ENCODE data around the gene CHRNG. TPM values are rescaled to one million over a fixed set of nuclear protein-coding genes. Genes with fewer than 3 reads are reported as not detected.
"Not testable (repeated sequence)": the region's sequence is repeated elsewhere in the genome, so short reads cannot be mapped to it uniquely, and the experiment has no call there.

Gene CHRNG
- total RNA-seq, 2 donors from 2014 or later: not detected

DNA sequence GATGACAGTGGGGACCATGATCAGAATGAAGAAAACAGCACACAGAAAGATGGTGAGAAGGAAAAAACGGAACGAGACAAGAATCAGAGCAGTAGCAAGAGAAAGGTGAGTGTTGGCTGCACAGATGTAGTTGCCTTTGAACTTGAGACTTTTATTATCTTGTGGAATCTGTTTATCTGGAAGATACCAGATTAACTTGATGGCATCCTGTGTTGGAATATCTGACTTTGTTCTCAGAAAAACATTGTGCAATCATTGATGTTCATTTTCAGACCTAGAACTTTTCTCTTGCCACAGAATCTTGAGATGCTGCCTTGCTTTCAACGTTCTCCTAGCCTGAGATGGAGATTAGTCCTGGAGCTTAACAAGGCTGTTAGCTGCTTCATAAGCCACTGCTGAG, 16.9 kb downstream of the CHRNG start:
- Mint-ChIP-seq H3K4me1 (peaks cover 45% of the 10 kb centered on the region), H3K27me3 (no peaks in the 10 kb centered on the region), H3K9me3 (no peaks in the 10 kb centered on the region), H3K4me3 (no peak overlapping the region), H3K27ac (peak overlapping the region; percentile 21), H3K36me3 (ENCODE audit: low read depth) (peaks cover 97% of the 10 kb centered on the region)
- no peak for ATAC-seq (replicated peaks)

DNA sequence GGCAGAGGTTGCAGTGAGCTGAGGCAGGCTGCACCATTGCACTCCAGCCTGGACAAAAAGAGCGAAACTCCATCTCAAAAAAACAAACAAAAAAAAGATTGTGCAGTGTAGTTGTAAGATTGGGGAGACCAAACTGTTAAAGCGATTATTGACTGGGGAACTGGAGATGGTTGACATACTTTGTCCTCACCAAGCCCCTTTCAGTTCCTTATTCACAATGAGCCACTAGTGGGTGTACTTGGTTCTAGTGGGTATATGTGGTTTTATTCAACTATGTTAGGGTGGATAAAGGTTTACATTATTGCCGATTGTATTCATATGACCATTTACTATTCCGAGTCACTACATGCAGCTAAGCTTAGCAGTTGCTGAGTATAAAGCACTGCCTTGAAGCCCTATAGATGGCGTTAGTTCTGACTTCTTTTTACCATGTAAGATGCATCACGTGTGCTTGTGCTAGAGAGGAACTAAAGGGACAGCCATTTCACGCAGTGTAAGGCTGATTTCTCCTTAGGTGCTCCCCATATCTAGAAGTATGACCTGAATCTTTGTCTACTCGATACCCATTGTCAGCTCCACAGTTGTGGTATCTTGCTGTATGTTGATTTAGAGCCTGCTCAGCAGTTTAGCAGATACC, 23.1 kb downstream of the CHRNG start:
- peaks cover 3% of the 10 kb centered on the region for H3K4me1 Mint-ChIP-seq
- H3K9me3 Mint-ChIP-seq: no peaks in the 10 kb centered on the region
- no peak overlapping the region for H3K27ac Mint-ChIP-seq
- H3K27me3 Mint-ChIP-seq: no peaks in the 10 kb centered on the region
- H3K4me3 Mint-ChIP-seq: no peak overlapping the region
- peaks cover 98% of the 10 kb centered on the region for H3K36me3 Mint-ChIP-seq (ENCODE audit: low read depth)
- ATAC-seq (replicated peaks): no peak

DNA sequence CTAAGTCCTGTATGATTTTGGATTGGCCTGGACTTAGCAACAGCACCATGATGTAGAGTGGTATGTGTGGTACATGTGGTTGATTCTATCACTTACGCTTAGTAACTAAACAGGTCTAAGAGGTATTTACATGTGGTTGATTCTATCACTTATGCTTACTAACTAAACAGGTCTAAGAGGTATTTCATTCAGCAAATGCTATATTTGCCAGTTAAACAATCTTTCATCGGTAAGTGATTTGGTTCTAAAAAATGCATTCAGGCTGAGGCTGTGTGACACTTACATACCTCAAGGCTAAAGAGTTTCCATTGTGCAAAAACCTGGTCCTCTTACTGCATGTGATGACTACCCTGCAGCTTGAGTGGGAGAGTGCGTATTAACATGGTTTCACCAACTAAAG, 24.1 kb downstream of the CHRNG start:
- no peaks in the 10 kb centered on the region for H3K9me3 Mint-ChIP-seq
- no peak overlapping the region for H3K27ac Mint-ChIP-seq
- H3K4me3 Mint-ChIP-seq: no peak overlapping the region
- ATAC-seq (replicated peaks): no peak
- peaks cover 98% of the 10 kb centered on the region for H3K36me3 Mint-ChIP-seq (ENCODE audit: low read depth)
- H3K27me3 Mint-ChIP-seq: no peaks in the 10 kb centered on the region
- peaks cover 5% of the 10 kb centered on the region for H3K4me1 Mint-ChIP-seq

DNA sequence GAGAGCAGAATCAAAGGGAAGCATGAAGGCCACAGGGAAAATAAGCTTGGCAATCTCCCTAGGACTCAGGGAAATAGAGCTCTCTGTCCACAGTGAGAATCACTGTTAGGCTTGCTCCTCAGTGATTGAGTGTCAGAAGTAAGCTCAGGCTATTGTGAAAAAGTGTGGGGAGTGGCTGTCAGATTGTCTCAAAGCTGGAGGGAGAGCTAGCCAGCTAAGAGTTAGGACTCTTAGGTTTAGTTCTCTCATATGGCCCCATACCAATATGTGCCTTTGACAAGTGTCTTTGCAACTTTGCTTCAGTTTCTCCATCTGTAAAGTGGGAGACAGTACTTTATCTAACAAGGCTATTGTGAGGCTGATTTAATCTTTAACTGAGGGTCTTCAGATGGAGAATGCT, 28.2 kb downstream of the CHRNG start:
- Mint-ChIP-seq H3K27ac (peak overlapping the region; percentile 46), H3K36me3 (ENCODE audit: low read depth) (peaks cover 100% of the 10 kb centered on the region), H3K4me1 (peaks cover 5% of the 10 kb centered on the region), H3K4me3 (no peak overlapping the region), H3K9me3 (no peaks in the 10 kb centered on the region), H3K27me3 (no peaks in the 10 kb centered on the region)
- ATAC-seq (replicated peaks): no peak

DNA sequence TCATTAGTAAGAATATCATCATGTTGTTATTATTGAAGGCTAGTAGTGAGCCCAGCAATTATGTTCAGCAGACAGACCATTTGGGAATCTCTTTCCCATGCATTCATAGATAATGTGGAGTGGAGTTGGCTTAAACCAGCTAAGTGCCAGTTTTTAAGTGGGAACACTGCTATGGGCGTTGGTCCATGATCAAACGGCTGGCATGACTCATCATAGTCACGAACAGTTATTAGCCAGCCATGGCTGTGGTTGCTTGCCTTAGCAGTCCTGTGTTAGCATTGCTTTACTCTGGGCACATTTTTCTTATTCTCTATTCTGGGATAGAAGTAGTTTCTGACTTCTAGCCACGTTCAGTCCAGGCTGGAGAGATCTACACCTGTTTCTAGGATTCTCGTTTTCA, 28.7 kb downstream of the CHRNG start:
- no peak for ATAC-seq (replicated peaks)
- peaks cover 5% of the 10 kb centered on the region for H3K4me1 Mint-ChIP-seq
- H3K36me3 Mint-ChIP-seq (ENCODE audit: low read depth): peaks cover 100% of the 10 kb centered on the region
- peak overlapping the region; percentile 46 for H3K27ac Mint-ChIP-seq
- H3K9me3 Mint-ChIP-seq: no peaks in the 10 kb centered on the region
- H3K4me3 Mint-ChIP-seq: no peak overlapping the region
- no peaks in the 10 kb centered on the region for H3K27me3 Mint-ChIP-seq

DNA sequence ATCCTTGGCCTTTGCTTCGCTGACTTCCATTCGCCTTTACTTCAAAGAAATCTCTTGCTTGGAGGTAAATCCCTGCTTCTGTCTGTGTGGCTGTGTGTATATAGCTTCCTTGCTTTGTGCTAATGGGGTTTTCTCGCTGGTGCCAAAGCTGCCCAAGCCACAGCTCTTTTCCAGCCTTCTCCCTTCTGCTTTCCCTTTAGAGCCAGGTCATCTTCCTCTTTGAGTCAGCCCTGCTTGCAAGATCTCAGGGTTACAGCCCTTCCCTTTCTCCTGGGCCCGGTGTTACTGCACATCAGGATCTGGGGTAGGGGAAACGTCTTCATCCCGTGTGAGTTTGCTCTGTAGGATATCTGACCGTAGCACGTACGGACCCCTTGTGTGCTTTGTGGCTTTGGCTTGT, 30.0 kb downstream of the CHRNG start:
- Mint-ChIP-seq H3K36me3 (ENCODE audit: low read depth) (peaks cover 100% of the 10 kb centered on the region), H3K4me1 (peaks cover 5% of the 10 kb centered on the region), H3K27ac (no peak overlapping the region), H3K9me3 (no peaks in the 10 kb centered on the region), H3K4me3 (no peak overlapping the region), H3K27me3 (no peaks in the 10 kb centered on the region)
- no peak for ATAC-seq (replicated peaks)

DNA sequence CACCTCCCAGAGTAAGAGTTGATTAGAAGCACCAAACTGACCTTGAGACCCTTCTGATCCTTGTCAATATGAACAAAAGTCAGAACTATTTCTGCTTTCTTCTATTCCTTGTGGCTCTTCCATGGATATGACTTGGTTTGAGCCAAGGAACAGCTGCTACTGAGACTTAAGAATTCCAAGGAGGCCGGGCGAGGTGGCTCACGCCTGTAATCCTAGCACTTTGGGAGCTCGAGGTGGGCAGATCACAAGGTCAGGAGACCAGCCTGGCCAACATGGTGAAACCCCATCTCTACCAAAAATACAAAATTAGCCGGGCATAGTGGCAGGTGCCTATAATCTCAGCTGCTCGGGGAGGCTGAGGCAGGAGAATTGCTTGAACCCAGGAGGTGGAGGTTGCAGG, 31.0 kb downstream of the CHRNG start:
- H3K9me3 Mint-ChIP-seq; H3K27me3 Mint-ChIP-seq; H3K4me3 Mint-ChIP-seq; H3K4me1 Mint-ChIP-seq; H3K27ac Mint-ChIP-seq; ATAC-seq (replicated peaks): not testable (repeated sequence)
- peaks cover 100% of the 10 kb centered on the region for H3K36me3 Mint-ChIP-seq (ENCODE audit: low read depth)

DNA sequence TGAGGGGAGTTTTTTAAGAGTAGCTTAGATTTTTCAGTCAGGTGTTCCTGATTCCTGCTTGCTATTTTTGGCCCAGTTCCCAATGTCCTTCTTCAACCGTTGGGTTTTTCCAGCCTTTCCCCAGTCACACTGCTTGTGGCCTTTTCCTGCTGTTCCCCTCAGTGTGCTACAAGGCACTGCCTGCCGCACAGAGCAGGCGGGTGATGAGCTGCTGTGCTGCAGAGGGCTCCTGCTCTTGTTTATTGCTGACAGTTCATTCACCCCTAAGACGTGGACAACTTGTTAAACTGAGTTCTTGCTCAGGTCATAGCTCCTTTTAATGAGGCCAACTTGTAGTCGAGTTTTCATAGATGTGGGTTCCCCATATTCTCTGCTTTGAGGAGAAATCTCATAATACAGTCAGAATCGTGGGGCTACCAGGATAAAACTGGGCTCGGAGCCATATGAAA, 31.6 kb downstream of the CHRNG start:
- no peaks in the 10 kb centered on the region for H3K27me3 Mint-ChIP-seq
- H3K4me3 Mint-ChIP-seq: no peak overlapping the region
- no peaks in the 10 kb centered on the region for H3K9me3 Mint-ChIP-seq
- H3K27ac Mint-ChIP-seq: no peak overlapping the region
- H3K36me3 Mint-ChIP-seq (ENCODE audit: low read depth): peaks cover 98% of the 10 kb centered on the region
- peaks cover 5% of the 10 kb centered on the region for H3K4me1 Mint-ChIP-seq
- ATAC-seq (replicated peaks): no peak

DNA sequence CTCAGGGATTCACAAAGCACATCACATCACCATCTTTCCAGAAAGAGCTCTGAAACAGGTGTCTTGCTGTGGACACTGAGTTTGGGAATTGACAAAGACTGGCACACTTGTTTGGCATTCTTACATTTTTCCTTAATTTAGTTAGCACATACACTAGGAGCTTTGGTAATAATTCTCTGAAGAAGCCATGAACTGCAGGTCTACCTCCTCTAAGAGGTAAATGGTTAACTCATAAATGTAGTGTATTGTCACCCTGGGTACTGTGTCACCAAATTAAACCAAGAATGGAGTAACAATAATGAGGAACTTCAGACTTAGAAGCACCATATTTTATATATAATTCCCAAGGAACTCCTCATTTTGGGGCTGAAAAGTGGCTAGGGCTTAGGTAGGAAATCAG, 33.5 kb downstream of the CHRNG start:
- H3K27ac Mint-ChIP-seq: no peak overlapping the region
- no peak for ATAC-seq (replicated peaks)
- H3K27me3 Mint-ChIP-seq: no peaks in the 10 kb centered on the region
- H3K9me3 Mint-ChIP-seq: no peaks in the 10 kb centered on the region
- no peak overlapping the region for H3K4me3 Mint-ChIP-seq
- peaks cover 98% of the 10 kb centered on the region for H3K36me3 Mint-ChIP-seq (ENCODE audit: low read depth)
- H3K4me1 Mint-ChIP-seq: no peaks in the 10 kb centered on the region

DNA sequence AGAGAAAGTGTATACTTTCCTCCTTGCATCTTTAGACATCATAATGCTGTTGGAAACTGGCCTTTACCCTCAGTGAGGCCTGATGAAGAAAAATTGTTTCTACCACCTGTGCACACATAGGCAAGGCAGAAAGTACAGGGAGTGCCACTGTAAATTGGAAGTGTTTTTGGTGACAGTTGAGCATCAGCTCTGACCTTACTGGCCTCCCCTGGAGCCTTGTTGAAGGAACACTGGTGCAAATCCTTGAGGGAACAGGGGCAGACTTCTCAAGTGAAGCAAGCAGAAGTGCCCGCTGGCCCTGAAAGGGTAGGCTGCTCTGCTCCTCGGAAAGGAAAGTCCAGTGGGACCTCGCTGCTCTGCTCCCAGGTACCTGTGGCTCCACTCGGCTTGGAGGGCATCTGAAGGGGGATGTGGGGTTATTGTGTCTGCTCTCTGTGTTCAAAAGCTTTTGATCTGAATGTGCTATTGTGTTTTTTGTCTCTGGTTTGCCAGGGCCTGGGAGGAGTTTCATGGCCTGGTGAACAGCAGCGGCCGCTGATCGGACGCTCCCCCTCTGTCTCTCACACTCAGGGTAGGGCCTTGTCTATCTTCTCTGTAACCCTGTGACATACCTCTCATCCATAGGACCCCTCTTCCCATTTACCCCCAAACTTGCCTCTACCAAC, 34.4 kb downstream of the CHRNG start:
- no peak for ATAC-seq (replicated peaks)
- Mint-ChIP-seq H3K27ac (no peak overlapping the region), H3K4me1 (no peaks in the 10 kb centered on the region), H3K27me3 (no peaks in the 10 kb centered on the region), H3K4me3 (no peak overlapping the region), H3K9me3 (no peaks in the 10 kb centered on the region), H3K36me3 (ENCODE audit: low read depth) (peaks cover 98% of the 10 kb centered on the region)

DNA sequence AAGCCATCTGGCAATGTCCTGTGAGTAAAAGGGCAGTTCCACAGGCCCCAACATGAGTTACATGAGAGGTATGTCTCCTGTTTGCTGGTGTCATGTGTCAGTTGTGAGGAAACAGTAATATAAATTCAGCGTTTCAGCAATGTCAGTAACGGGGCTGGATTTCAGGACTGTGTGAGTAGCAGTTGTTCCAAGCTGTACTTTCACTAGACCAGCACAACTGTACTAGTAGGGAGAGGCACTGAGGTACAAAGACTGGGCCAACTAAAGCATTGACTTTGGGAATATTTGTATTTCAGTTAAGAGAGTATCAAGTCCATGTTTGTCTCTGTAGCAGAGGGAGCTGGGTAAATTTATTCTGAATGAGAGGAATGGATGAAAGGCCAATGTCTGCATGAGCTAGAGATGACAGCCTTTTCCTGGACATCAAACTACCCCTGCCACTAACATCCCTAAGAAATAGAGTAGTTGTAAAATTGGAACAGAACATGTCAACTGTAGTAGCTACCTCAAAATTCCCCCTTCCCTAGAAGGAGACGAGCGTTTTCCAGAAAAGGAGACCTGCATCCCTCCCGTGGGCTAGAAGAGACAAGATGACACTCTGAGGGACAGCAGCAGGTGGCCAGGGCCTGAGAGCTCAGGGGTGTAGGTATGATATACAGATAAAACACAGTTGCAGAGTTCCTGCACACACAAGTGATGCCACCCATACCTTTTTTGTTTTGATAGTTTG, 35.3 kb downstream of the CHRNG start:
- Mint-ChIP-seq H3K27me3 (no peaks in the 10 kb centered on the region), H3K4me3 (no peak overlapping the region), H3K27ac (no peak overlapping the region), H3K9me3 (no peaks in the 10 kb centered on the region), H3K36me3 (ENCODE audit: low read depth) (peaks cover 88% of the 10 kb centered on the region), H3K4me1 (no peaks in the 10 kb centered on the region)
- no peak for ATAC-seq (replicated peaks)

DNA sequence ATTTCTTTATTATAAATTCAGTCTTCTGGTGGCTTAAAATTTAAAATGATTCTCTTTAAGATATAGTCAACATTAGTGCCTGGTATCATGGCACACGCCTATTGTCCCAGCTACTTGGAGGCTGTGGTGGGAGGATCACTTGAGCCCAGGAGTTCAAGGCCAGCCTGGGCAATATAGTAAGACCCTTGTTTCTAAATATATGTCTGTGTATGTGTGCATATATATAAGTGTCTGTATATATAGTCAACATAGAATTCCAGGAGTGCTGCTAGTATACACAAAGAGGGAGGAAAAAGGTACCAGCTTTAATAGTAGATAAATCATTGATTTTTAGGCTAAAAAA, 35.9 kb downstream of the CHRNG start:
- no peaks in the 10 kb centered on the region for H3K4me1 Mint-ChIP-seq
- H3K36me3 Mint-ChIP-seq (ENCODE audit: low read depth): peaks cover 84% of the 10 kb centered on the region
- H3K4me3 Mint-ChIP-seq: no peak overlapping the region
- no peak overlapping the region for H3K27ac Mint-ChIP-seq
- no peaks in the 10 kb centered on the region for H3K9me3 Mint-ChIP-seq
- ATAC-seq (replicated peaks): no peak
- no peaks in the 10 kb centered on the region for H3K27me3 Mint-ChIP-seq

DNA sequence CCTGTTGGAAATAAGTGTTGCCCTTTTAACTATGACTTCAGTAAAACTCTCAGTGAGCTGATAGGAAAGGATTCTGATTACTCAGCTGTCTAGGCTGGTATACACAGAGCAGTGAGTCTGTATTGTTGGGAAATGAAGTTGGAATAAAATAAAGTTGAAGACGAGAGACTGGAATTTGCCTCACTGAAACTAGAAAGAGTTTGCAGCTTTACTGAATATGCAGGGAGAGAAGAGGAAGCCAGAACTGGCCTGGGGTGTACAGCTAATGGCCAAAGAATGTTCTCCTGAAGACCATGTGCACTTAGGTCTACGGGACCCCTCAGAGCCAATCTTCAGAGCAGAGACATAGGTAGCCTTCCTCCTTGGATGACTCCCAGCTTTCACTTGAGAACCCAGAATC, 37.5 kb downstream of the CHRNG start:
- H3K4me3 Mint-ChIP-seq: no peak overlapping the region
- H3K9me3 Mint-ChIP-seq: no peaks in the 10 kb centered on the region
- no peaks in the 10 kb centered on the region for H3K27me3 Mint-ChIP-seq
- H3K27ac Mint-ChIP-seq: peak overlapping the region; percentile 74
- ATAC-seq (replicated peaks): no peak
- peaks cover 5% of the 10 kb centered on the region for H3K4me1 Mint-ChIP-seq
- peaks cover 84% of the 10 kb centered on the region for H3K36me3 Mint-ChIP-seq (ENCODE audit: low read depth)

DNA sequence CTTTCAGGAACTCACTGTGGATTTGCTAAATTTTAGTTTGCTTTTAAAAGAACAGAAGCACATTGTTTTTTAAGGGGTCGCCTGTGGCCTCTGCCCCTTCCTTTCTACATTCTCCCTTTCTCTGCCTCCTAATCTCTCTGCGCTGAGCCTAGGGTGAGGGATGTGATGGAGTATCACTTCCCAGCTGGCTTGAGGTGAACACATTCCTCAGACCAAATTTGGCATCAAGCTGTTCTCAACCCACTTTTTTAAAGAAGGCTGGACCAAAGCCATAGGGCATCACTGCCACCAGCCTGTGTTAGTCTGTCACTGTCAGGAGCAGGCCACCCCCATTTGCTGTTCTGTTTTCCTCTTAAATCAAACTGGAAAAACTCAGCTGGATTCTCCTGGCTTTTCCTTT, 38.3 kb downstream of the CHRNG start:
- H3K36me3 Mint-ChIP-seq (ENCODE audit: low read depth): peaks cover 84% of the 10 kb centered on the region
- H3K4me1 Mint-ChIP-seq: peaks cover 5% of the 10 kb centered on the region
- no peaks in the 10 kb centered on the region for H3K27me3 Mint-ChIP-seq
- ATAC-seq (replicated peaks): no peak
- H3K9me3 Mint-ChIP-seq: no peaks in the 10 kb centered on the region
- H3K4me3 Mint-ChIP-seq: no peak overlapping the region
- no peak overlapping the region for H3K27ac Mint-ChIP-seq

DNA sequence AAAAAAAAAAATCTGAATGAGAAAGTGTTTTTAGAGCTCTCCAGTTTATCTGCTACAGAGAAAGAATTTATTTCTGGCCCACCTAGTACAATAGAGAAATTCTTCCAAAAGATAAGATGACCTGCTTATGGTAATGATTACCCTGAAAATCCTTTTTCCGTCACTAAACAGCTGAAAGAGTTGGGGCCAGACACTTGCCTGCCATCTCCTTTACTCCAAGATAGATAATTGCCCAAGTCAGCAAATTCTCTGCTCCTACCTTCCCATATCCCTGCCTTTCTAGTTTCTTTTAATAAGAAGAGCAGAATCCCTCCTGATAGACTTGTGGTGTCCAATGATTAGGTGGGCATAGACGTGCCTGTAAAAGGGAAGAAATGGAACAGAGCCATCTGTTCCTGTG, 39.1 kb downstream of the CHRNG start:
- ATAC-seq (replicated peaks): no peak
- Mint-ChIP-seq H3K27ac (no peak overlapping the region), H3K36me3 (ENCODE audit: low read depth) (peaks cover 84% of the 10 kb centered on the region), H3K4me1 (peaks cover 5% of the 10 kb centered on the region), H3K9me3 (no peaks in the 10 kb centered on the region), H3K4me3 (no peak overlapping the region), H3K27me3 (no peaks in the 10 kb centered on the region)
